NCI-H1930 (cell line): ENCODE measurements around the gene PEX14.

Experiments used
- DNase-seq, 2 experiments: peaks; one replicate each; lab custom pipeline; 2025; lab: John Stamatoyannopoulos, UW

Gene PEX14

GRCh38 chr1:10631811-10632593, 157.3 kb downstream of the PEX14 start:
- no peak for DNase-seq

DNA sequence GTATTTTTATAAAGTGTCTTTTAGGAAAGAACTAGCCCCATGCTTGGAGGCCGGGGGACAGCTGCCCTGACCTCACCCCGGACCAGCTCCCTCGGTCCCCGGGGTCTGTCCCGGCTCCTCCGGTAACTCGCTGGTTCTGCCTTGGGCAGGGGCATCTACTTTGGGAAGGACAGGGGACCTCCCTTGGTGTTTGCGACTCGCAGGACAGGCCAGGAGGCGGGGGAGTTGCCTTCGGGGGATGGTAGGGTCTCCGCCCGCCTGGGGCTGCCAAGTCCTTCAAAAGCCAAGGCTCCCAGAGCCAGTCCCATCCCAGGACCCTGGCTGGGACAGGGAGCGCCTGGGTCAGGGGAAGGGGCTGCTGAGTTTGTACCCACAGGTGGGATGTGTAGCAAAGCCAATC, 157.9 kb downstream of the PEX14 start:
- DNase-seq = no peak

GRCh38 chr1:10633416-10633815, 158.7 kb downstream of the PEX14 start:
- no peak for DNase-seq

DNA sequence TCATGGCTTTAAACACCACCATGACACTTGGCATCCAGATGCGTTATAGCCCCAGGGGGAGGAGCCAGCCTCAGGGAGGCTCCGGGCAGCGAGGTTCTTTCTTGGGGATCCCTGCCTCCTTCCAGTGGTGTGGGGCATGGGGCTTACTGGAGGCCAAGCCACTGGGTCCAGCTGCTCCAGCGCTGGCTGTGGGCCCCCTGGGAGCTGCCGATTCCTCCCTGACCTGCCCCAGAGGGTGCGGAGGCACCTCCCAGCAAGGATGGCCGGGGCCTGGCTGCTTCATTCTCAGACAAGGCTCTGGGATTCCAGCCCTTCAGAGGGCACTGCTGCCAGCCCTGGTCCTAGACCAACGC, 159.3 kb downstream of the PEX14 start:
- DNase-seq = no peak

DNA sequence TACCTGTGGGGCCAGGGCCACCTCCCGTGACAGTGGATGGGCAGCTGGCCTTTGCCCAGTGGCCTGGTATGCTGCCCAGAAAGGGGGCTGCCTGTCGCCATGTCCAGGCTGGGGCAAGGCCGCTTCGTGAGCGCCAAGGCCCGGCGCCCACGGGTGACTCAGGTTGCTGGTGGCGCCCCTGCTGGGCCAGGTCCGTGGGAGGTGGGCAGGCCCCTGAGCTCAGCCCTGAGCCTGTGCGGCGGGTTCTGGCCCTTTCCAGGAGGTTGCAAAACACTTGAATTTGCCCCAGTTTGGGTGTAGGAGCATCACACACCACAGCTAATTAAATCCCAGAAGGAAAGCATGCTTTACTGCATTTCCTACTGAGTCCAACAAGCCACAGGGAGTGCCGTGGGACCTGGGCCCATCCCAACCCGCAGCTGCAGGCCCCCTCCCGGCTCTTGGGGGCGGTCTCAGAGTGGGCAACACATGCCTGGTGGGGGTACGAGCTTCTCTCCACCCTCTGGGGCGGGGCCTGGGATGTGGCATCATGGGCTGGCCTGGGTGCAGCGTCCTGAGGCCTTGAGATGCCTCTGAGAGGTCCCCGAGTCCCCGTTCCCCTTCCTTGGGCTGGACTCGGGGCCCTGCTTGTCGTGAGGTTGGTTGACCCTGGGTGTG, 159.8 kb downstream of the PEX14 start:
- no peak for DNase-seq

DNA sequence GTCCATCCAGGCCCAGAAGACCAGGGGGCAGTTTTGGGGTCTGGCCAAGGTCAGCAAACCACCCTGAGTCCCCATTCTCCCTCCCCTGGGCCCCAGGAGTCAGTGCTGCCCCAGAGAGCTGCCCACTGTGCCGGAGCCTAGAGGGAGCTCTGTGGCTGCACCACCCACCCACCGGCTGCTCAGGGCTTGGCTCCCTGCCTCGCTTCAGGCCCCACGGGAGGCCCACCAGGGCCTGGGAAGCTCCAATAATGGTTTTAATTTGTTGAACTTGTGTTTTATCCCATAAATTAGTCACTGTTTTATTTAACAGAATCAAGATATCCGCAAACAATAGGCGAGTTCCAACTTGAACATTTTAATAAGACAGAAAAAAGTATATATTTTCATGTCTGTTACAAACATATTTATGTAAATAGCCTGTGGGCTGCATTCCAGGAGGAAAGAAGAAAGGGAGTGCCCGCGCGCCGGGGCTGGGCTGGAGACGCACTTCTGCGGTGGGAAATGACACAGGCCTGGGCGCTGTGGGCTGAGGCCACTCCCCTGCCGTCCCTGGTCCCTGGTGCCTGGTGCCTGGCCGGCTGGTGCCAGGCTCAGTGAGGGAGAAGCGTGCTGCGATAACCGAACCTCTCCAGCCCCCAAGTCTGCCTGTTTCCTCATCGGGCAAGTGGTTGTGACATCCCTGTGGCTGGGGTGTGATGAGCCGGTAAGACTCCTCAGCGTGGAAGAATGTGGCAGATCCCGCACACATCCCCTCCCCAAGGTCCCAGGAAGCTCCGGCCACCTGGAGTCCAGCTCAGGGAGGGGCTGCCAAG, 160.5 kb downstream of the PEX14 start:
- DNase-seq = no peak

DNA sequence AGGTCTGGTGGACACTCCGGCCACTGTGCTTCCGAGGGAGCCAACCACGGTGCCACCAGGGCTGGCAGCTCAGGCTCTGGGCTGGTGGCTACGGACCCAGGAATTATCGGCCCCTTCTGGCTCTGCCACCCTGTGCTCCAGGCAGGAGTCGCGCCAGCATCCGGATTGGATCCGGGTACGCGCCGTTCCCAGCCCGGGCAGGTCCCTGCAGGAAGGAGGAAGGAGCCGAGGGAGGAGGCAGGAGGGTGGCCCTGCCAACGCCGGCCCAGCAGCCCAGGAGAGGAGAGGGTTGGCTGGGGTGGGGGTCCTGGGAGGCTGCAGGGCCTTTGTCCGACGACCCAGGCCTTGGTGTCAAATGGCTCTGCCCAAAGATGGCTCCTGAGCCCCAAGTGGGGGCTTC, 161.2 kb downstream of the PEX14 start:
- DNase-seq = no peak

DNA sequence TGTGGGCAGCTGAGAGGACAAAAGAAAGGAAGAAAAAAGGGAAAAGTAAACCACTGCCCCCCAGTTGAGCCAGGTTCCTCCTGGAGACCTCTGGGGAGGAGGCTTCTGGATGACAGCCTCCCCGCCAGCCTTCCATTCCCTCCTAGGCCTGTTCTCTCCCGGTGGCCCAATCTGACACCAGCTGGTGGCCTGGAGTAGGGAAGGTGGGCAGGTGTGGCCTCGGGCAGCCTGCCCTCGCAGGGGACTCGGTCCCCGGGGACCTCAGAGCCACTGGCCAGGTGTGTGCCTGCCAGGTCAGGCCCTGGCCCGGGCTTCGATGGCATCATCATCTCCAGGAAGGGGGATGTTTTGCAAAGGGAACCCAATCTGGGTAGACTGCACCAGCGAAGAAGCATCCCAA, 162.7 kb downstream of the PEX14 start:
- DNase-seq = no peak

DNA sequence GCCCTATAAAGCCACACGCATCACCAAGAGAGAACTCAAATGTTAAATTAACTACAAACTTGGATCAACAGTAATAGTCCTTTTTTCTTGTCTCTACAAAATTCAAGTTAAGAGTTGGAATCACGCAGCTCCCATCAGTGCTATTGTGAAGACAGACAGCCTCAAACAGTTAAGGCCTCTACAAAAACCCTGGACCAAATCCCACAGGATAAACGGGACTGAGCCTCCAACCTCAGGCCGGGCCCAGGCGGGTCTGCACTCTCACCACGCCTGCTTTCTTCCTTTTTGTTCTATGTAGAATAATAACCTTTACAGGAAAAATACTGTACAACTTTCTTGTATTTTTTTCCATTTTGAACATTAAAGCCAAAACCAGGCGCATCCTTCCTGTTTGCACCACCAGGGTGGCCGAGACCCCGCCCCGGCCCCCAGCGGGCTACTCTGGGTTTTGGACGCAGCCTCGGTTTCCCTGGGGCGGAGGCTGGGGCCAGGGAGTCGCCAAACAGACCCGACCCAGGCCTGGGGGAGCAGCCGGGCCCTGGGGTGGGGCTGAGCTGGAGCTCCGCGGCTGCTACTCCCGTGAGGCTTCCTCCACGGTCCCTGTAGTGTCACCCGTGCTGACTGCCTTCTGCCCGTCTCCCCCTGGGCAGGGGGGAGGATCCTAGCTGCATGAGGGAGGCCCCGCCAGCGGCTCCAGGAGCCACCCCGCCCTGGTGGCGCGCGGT, 163.2 kb downstream of the PEX14 start:
- DNase-seq = no peak

DNA sequence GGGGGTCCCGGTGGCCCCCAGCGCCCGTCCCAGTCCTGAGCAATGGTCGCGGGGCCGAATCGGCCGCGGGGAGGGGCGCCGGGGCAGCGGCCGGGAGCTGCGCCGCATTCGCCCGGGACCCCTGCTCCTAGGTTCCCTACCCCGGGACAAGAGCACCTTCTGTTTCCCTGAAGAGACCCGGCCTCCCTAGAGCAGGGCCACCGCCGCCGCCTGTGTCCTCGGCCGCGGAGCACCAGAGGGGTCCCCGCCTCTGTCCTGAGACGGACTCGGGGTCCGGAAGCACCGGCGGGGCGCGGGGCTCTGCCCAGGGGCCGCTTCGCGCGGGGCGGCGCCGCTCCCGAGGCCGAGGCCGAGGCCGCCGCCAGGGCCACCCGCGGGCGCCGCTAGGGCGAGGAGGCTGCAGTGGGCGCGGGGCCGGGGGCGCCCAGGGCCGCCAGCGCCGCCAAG, 163.8 kb downstream of the PEX14 start:
- DNase-seq = no peak

DNA sequence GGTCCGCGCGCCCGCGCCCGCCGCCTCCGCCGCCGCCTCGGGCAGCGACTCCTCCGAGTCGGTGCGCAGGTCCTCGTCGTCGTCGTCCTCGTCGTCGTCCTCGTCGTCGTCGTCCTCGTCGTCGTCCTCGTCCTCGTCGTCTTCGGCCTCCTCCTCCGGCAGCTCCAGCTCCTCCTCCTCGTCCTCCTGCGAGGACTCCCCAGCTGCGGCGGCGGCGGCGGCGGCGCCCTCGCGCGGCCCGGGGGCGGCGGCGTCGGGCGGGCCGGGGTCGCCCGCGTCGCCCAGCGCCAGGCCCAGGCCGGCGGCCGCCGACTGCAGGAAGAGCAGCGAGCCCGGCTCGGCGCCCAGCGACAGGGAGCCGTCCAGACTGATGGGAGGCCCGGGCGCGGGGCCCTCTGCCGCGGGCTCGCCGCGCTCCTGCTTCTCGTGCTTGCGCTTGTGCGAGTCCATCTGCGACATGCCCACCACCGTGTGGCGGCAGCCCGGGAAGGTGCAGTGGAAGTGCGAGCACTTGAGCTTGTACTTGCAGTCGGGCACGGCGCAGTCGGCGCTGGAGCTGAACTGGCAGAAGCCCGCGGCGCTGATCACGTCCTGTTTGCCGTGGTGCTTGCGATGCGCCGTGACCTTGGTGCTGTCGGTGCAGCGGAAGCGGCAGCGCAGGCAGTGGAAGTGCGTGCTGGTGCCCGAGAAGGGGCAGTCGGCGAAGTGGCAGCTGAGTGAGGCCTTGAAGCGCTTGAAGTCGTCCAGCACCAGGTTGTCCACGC, 164.4 kb downstream of the PEX14 start:
- no peak for DNase-seq

GRCh38 chr1:10639775-10640578, 165.2 kb downstream of the PEX14 start:
- no peak for DNase-seq

DNA sequence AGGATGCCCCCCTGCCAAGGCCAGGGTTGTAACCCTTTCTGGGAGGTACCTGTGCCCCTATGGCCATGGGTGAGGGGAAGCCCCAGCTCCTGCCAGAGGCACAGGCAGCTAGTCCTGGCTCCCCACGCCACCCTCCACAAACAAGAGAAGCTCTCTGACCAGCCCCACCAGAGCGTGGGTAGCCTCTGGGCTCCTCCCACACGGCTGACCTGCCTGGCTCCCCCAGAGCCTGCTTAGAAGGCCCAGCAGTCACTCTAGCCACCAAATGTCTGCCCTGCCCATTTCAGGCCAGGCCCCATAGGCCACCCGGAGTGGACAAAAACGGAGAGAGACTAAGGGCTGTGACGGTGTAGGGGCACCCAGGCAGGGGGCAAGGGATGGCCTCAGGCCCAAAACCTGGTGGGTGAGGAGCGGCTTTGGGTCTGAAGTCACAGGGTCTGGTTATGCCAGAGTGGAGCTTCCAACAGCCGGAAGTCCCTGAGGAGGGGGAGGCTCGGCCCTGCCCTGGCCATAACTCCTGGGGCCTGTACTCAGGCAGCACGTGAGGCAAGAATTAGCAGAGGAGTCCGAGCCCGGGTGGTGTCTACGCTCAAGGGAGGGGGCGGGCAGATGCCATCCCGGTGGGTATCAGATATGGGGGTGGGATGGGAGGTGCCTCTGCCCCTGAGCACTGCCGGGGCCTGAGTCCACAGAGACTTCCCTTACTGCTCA, 166.2 kb downstream of the PEX14 start:
- no peak for DNase-seq

GRCh38 chr1:10641976-10642375, 167.2 kb downstream of the PEX14 start:
- no peak for DNase-seq

GRCh38 chr1:10642403-10643080, 167.8 kb downstream of the PEX14 start:
- DNase-seq = no peak

- DNase-seq = no peak
These were observed 169.0 kb downstream of the PEX14 start for GRCh38 chr1:10643607-10644306.

- no peak for DNase-seq
These were observed 169.8 kb downstream of the PEX14 start for GRCh38 chr1:10644307-10645128.

GRCh38 chr1:10646347-10646861, 171.7 kb downstream of the PEX14 start:
- no peak for DNase-seq
